ENCODE measurements around the gene MRPS23.

Gene MRPS23

DNA sequence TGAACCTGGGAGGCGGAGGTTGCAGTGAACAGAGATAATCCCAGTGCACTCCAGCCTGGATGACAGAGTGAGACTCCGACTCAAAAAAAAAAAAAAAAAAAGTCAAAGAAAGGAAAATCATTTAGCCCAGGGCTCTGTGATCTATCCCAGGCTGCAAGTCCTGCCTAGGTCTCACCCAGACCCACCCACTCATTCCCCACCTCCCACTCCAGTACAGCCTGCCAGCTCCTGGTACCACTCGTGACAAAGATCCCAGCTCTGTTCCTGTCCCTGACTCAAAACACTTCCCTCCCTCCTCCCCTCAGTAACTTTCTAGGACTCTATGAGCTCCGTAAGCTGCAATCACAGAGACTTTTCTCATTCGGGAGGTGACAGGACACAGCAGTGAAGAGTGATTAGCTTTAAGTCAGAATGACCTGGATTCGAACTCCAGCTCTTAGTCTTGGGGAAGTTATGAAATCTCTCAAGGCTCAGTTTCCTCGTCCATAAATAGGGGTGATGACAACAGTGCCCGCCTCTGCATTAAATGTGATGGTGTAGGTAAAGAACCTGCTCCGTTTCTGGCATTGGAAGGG, 28.0 kb upstream of the MRPS23 start:
- no peak for DNase-seq

- DNase-seq = no peak
These were observed 27.0 kb upstream of the MRPS23 start for GRCh38 chr17:57876866-57877237.

DNA sequence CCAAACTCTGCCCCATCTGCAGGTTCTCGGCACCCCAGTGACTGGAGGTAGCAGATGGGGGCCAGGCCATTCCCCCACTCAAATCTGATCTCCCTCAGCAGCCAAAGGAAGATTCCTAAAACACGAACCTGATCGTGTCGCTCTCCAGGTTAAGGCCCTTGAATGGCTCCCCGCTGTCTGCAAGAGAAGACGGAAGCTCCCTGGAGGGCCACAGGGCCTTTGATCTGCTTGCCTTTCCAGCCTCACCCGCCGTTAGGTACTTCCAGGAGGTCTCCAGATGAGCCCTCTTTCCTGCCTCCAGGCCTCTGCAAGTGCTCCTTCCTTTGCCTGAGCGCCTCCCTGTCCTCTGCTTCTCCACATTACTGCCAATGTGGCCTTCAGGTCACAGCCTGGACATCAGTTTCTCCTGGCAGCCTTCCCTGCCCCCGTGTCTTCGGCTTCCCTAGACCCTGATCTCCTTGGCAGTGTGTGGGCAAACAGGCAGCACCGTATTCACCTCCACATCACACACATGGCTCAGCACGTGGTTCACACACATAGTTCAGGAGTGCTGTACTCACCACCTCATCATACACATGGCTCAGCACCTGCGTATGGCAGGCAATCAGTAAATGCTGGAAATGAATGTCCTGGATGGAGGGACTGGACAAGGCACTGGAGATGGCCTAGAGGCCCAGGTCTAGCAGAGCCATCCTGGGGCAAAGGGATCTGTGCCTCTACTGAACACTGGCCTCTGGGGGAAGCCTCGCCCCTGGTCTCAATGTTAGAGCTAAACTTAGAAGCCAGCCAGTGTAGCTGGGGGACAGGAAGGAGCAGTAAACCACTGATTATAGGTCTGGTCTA, 26.4 kb upstream of the MRPS23 start:
- DNase-seq = no peak

DNA sequence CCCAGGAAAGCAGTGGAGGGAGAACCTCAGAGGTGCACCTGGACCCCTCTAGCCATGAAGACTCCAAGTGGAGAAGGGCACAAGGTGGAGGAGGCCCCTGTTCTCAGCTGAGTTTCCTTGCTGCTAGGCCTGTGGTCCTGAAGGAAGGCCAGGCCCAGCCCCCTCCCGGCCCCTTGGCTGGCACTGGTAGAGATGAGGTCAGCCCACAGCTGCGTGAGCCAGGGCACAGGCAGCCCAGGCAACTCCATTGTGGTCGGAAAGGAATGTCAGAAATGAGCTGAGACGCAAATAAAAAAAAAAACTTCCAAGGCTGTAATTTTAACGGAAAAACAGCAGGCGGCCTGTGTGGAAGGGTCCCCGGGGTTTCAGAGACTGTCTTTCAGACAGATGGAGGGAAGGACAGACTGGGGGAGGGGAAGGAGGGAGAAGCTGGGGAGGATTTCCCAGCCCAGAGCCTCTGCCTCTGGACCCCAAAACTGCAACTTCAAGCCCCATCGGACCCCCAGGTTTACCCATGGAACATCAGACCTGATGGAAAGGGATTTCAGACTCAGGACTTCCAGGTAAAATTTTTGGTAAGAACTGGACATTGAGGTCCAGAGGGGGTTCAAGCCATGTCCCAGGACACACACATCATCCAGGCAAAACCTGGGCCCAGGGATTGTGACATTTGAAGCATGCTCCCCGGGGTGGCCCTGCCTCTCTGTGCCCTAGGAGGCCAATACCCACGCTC, 25.6 kb upstream of the MRPS23 start:
- DNase-seq = peak; percentile 75

DNA sequence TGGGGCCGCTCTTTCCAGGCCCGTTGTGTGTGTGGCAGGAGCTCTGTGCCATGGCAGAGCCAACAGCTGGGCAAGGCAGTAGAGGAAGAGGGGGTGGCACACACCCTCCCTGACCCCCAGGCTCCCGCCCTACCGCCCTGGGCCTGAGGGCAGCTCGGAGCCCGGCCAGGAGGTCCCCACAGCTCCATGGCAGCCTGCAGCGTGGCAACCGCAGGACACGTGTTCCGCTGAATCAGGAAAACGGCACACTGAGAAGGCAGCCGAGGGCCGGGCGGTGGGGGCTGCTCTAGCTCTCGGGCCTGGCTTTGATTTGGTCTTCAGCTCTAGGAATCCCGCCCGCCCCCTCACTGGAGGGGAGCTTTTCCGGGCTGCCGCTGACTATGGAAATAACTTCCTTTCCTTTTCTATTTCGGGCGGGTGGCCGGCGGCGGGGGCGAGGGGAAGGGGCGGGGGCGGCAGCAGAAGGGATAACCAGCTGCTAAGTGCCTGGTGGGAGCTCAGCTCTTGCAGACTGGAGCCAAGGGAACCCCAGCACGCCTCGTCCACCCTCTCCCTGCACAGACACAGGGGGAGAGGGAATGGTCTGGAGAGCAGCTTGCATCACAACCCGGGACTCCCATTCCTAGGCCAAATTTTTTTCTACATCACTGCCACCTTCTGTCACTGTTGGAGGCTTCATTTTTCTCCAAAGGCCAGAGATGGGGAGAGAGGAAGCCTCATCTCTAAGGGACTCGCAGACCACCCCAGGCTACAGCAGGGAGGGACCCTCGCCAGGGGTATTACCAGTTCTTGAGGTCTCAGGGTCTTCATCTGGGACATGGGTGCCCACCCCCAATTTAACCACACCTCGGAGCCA, 24.8 kb upstream of the MRPS23 start:
- DNase-seq = peak; percentile 94

DNA sequence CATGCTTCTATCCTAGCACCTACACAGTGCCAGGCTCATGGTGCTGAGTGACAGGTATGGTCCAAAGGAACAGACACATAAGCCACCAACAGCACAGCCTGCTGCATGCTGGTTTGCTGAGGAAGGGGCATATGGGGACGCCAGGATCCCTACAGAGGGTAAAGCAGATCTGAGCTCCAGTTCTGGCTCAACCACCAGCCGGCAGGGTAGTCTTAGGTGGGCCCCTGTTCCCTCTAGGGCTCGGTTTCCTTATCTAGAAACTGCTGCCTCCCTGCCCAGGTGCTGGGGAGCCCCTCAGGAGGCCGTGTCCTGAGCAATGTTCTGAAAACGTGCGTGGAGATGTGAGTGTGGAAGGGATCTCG, 24.2 kb upstream of the MRPS23 start:
- no peak for DNase-seq

- DNase-seq = no peak
These were observed 23.6 kb upstream of the MRPS23 start for GRCh38 chr17:57873261-57874057.

- no peak for DNase-seq
These were observed 22.7 kb upstream of the MRPS23 start for GRCh38 chr17:57872536-57872935.

DNA sequence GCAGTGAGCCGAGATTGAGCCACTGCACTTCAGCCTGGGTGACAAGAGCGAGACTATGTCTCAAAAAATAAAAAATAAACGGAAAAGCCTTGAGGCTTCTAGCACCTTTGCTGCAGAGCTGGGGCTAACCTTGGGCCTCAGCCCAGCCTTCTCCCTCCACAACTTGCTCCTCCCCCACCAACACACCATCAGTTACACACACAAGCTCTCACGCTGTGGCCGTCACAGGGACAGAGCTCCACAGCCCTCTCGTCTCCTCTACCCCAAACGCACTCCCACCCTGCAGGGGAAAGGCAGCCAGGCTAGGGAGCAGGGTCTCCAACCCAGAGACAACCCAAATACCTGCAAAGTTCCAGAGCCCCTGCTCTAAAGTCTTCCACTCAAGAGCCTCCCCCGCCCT, 22.0 kb upstream of the MRPS23 start:
- DNase-seq = no peak

- no peak for DNase-seq
These were observed 21.3 kb upstream of the MRPS23 start for GRCh38 chr17:57871155-57871554.

DNA sequence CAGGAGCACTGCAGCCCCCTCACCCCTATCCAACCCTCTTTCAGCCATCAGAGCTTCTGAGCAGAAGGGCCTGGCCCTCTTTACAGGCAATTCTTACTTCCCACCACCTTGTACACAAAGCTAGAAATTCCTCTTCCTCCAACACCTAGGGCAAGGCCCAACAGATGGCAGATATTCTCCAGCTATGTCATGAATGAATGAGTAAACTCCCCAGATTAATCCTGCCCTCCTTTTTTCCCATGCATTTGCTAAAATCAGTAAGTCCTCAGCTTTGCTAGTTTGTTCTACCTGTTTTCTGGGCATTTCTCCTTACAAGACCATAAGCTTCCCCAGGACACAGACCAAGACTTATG, 20.4 kb upstream of the MRPS23 start:
- no peak for DNase-seq

DNA sequence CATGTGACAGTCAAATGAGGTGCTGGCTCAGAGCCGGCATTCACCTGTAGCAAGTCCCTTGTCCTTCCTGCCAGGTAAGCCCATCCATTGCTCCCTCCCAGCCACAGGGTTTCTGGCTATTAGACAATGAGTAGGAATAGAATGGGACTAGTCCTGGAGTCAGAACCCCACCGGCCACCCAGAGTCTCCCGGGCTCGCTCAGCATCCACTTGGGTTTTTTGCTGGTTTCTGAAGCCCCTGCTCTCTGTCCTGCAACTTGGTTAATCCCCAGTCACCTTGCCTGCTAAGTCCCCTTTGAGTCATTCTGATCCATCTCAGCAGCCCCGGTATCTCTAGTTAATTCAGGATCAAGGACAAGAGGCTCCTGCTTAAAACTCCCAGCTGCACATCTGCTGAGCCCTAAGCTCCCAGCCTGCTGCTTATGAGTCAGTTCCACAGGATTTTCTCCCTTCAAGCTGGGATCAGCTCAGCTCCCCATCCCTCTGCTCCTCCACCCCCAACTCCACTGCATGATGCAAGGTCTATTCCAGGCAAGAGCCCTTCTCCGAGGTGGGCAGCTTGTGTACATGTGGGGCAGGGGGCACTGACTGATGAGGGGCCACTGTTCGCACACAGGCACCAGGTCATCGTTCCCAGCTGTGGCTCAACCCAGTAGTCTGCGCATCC, 19.9 kb upstream of the MRPS23 start:
- no peak for DNase-seq

- DNase-seq = no peak
These were observed 19.2 kb upstream of the MRPS23 start for GRCh38 chr17:57868910-57869616.

- DNase-seq = peak; percentile 65
These were observed 18.4 kb upstream of the MRPS23 start for GRCh38 chr17:57868007-57868909.

- DNase-seq = no peak
These were observed 17.3 kb upstream of the MRPS23 start for GRCh38 chr17:57867126-57867525.

DNA sequence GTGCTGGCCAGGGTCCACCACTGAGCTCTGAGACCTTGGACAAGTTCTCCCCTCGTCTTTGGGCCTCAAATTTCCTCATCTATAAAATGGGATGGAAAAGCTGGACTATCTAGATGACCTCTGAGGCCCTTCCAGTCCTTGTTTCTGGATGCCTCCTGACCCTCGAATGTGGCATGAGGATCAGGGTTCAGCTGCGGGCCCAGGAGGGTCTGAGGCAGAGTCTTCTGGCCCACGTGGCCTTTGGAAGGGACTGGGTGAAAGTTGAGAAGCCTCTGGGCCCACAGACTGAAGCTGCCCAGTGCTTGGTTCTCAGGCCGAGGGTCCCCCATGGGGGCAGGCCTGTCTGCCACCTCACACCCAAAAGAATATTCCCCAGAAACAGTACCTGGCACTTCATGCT, 16.9 kb upstream of the MRPS23 start:
- no peak for DNase-seq

DNA sequence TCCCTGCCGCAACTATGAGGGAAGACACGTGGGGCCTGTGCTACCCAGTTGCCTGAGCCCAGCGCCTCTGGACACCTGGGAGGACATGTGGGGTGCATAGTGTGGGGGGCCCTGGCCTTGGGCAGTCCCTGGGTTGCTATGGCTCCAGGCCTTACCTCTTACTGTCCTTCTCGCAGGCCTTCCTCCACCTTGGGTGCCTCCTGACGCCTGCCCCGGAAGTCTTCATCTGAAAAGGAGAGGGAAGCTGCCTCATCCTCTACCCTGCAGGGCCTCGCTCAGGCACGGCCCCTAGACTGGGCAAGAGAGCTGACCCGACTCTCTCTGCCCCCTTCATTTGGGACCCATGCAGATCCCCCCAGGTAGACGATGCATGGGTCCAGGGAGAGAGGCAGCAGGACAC, 16.5 kb upstream of the MRPS23 start:
- DNase-seq = no peak

- no peak for DNase-seq
These were observed 14.4 kb upstream of the MRPS23 start for GRCh38 chr17:57864273-57864672.

DNA sequence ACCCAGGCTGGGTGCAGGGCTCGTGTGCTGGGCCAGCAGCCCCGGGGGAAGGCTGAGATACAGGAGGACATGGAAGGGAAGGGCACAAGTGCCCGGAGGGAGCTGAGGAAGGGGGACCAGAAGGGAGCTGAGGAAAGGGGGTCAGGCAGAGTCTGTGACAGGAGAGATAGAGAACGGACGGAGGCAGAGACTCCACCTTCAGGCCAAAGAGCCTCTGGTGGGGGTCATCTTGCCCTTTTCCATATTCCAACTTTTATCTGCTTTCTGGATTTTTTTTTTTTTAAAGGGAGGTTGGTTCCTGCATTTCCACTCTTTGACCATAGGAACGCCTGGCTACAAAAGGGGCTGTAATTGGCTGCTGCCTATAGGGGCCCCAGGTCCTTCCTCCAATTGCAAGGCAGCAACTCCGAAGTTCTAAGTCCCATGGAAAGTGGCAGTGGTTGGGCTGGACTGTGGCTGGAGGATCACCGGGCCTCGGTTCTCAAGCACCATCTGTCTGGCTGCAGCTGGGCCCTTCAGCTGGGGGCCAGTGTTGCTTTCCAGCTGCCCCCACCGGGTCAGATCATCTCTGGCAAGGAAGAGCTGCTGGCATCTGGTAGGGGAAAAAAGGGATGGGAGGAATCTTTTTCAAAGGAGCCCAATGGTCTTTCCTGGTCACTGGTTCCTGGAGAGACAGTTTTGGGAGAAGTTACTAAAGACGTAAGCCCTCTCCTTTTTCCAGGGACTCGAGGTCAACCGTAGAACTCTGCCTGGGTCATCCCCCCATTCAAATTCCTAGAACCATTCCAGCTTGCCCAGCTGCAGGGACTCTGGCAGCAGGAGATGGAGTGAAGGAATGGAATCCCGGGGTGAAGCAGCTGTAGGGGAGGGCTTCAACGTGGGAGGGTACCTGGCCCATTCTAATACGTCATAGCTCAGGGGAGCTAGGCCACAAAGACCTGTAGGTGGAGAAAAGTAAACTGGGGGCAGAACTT, 13.1 kb upstream of the MRPS23 start:
- DNase-seq = no peak

All from NCI-H446 treated with DMSO at 0.1 percent for 48 hours (cell line).